Stomach (tissue), 9 donors: ENCODE results near the gene SPRING1. TPM values are rescaled to one million over a fixed set of nuclear protein-coding genes. Genes with fewer than 3 reads are reported as not detected.

ENCODE experiments used
- DNase-seq, 2 donors: peaks; one replicate each; pipeline versions ENCODE4 v3.0.0 to v3.0.0-alpha.2; 2013 to 2019
- H3K27ac ChIP-seq, 5 donors: fragments of 200-600 bp in 4 of 5; sonication (generic) in 4 of 5; one replicate each; pipeline ENCODE4 v1.5.1; 2013 to 2019; ENCODE audit warnings: mild to moderate bottlenecking in 1 of 5, moderate library complexity in 1 of 5
- H3K27me3 ChIP-seq, 3 donors: fragments of 200-600 bp; sonication (generic); one replicate each; pipeline ENCODE4 v1.5.1; 2017 to 2019; ENCODE audit warnings: mixed run types in 1 of 3
- H3K36me3 ChIP-seq, 4 donors: fragments of 200-600 bp; sonication (generic); 1 replicate in 3 of 4; 2 replicates in 1 of 4; pipeline ENCODE4 v1.5.1; 2016 to 2019
- H3K4me1 ChIP-seq, 4 donors: fragments of 200-600 bp; sonication (generic); one replicate each; pipeline ENCODE4 v1.5.1; 2016 to 2019
- H3K4me3 ChIP-seq, 4 donors: fragments of 200-600 bp; sonication (generic) in 3 of 4; one replicate each; pipeline ENCODE4 v1.5.1; 2016 to 2019; ENCODE audit warnings: mild to moderate bottlenecking in 1 of 4
- H3K9me3 ChIP-seq, 4 donors: fragments of 200-600 bp; sonication (generic); one replicate each; pipeline ENCODE4 v1.5.1; 2016 to 2019
- EP300 ChIP-seq: sonication (generic); formaldehyde crosslinking; IDR thresholded peaks from one replicate; pipeline ENCODE4 v1.6.1; 2017; ENCODE audit warnings: antibody characterized with exemption
- POLR2A ChIP-seq, 4 donors: fragments of 450-650 bp; IDR thresholded peaks; one replicate each; pipeline ENCODE4 v1.6.1; 2016; ENCODE audit warnings: antibody characterized with exemption in 4 of 4, control low read depth in 2 of 4, mild to moderate bottlenecking in 1 of 4, moderate library complexity in 1 of 4
- POLR2AphosphoS5 ChIP-seq, 3 donors: sonication (generic); formaldehyde crosslinking; IDR thresholded peaks; one replicate each; pipeline ENCODE4 v1.6.1; 2016; ENCODE audit warnings: antibody characterized with exemption in 3 of 3
- WGBS, 5 donors: extraction: QIAGEN DNeasy Blood & Tissue Kit in 3 of 5; methylation state at CpG; one replicate each; pipeline versions ENCODE4 v1.1.5 to v1.1.7; 2013 to 2018; 5-methylcytosine and 5-hydroxymethylcytosine counted together
- intact Hi-C: fragments of 100-400 bp; cut with DNase I; formaldehyde crosslinking; loops from one replicate; pipeline ENCODE4 v1.15.1; 2023; ENCODE audit warnings: low total_unique reads
- polyA plus RNA-seq, 3 donors: library from polyadenylated mRNA; stranded (reverse); fragments of 200-250 nt; gene quantifications; one replicate each; pipeline ENCODE4 v1.2.3, GENCODE V29; 2013
- total RNA-seq, 5 donors: library from RNA; depleted of rRNA; stranded (reverse); fragments of >200 nt; gene quantifications; one replicate each; pipeline versions ENCODE4 v1.1.0 to v1.2.3, GENCODE V29; 2014 to 2016
- TF ChIP-seq, protein P1 (sequence below), 7 experiments: fragments of 450-650 bp in 4 of 7; fragments of 200-600 bp in 3 of 7; sonication (generic) in 3 of 7; IDR thresholded peaks; one replicate each; pipeline ENCODE4 v1.5.1; 2016 to 2019; ENCODE audit warnings: antibody characterized with exemption in 7 of 7, control low read depth in 2 of 7, mild to moderate bottlenecking in 1 of 7
- donor health status: healthy with polysubstance abuse.
- donor health status: Bipolar disorder and iron deficiency.
- donor health status: healthy.

SPRING1 gene
- total and polyA plus RNA-seq, 8 donors: 1.2 to 124 (median 23.4) TPM

- Histone ChIP-seq H3K27ac (no peak overlapping the region), H3K36me3 (peaks cover 0 to 22% (median 19%) of the 10 kb centered on the region in 4 donors), H3K9me3 (no peaks in the 10 kb centered on the region), H3K27me3 (peaks cover 0 to 7% (median 0%) of the 10 kb centered on the region in 3 donors), H3K4me1 (peaks cover 5 to 21% (median 10%) of the 10 kb centered on the region in 4 donors), H3K4me3 (no peak overlapping the region)
- no peak for DNase-seq
- 32 to 44% (median 35%) methylated on average over 8 of the region's 8 CpGs for WGBS, 5 donors
- intact Hi-C loops: loop anchor here (10.0 kb wide), 1 partner anchor 706 kb away; no protein-coding TSS in a partner anchor
- no peak for TF ChIP-seq EP300
- TF ChIP-seq, protein P1, sequence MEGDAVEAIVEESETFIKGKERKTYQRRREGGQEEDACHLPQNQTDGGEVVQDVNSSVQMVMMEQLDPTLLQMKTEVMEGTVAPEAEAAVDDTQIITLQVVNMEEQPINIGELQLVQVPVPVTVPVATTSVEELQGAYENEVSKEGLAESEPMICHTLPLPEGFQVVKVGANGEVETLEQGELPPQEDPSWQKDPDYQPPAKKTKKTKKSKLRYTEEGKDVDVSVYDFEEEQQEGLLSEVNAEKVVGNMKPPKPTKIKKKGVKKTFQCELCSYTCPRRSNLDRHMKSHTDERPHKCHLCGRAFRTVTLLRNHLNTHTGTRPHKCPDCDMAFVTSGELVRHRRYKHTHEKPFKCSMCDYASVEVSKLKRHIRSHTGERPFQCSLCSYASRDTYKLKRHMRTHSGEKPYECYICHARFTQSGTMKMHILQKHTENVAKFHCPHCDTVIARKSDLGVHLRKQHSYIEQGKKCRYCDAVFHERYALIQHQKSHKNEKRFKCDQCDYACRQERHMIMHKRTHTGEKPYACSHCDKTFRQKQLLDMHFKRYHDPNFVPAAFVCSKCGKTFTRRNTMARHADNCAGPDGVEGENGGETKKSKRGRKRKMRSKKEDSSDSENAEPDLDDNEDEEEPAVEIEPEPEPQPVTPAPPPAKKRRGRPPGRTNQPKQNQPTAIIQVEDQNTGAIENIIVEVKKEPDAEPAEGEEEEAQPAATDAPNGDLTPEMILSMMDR (IDR thresholded peaks at IDR 0.05): no peak
- TF ChIP-seq POLR2A (IDR thresholded peaks at IDR 0.05): no peak
- no peak for TF ChIP-seq POLR2AphosphoS5 (IDR thresholded peaks at IDR 0.05)
Observed at GRCh38 chr12:116710370-116711150, 27.3 kb downstream of the SPRING1 start.

GRCh38 chr12:116709768-116710167 lies 28.1 kb downstream of the SPRING1 start:
- WGBS, 5 donors: 43 to 74% (median 61%) methylated on average over 10 of the region's 10 CpGs
- no peak for DNase-seq
- H3K4me1 ChIP-seq: peaks cover 5 to 21% (median 10%) of the 10 kb centered on the region in 4 donors
- H3K27me3 ChIP-seq: peaks cover 0 to 7% (median 0%) of the 10 kb centered on the region in 3 donors
- intact Hi-C loops: loop anchor here (10.0 kb wide), 1 partner anchor 705 kb away; no protein-coding TSS in a partner anchor
- H3K36me3 ChIP-seq: peaks cover 0 to 14% (median 11%) of the 10 kb centered on the region in 4 donors
- TF ChIP-seq EP300 (no peak), POLR2AphosphoS5 (IDR thresholded peaks at IDR 0.05) (no peak), POLR2A (IDR thresholded peaks at IDR 0.05) (no peak)
- TF ChIP-seq, protein P1 (IDR thresholded peaks at IDR 0.05): no peak
- no peak overlapping the region for H3K27ac ChIP-seq
- H3K4me3 ChIP-seq: no peak overlapping the region
- no peaks in the 10 kb centered on the region for H3K9me3 ChIP-seq

DNA sequence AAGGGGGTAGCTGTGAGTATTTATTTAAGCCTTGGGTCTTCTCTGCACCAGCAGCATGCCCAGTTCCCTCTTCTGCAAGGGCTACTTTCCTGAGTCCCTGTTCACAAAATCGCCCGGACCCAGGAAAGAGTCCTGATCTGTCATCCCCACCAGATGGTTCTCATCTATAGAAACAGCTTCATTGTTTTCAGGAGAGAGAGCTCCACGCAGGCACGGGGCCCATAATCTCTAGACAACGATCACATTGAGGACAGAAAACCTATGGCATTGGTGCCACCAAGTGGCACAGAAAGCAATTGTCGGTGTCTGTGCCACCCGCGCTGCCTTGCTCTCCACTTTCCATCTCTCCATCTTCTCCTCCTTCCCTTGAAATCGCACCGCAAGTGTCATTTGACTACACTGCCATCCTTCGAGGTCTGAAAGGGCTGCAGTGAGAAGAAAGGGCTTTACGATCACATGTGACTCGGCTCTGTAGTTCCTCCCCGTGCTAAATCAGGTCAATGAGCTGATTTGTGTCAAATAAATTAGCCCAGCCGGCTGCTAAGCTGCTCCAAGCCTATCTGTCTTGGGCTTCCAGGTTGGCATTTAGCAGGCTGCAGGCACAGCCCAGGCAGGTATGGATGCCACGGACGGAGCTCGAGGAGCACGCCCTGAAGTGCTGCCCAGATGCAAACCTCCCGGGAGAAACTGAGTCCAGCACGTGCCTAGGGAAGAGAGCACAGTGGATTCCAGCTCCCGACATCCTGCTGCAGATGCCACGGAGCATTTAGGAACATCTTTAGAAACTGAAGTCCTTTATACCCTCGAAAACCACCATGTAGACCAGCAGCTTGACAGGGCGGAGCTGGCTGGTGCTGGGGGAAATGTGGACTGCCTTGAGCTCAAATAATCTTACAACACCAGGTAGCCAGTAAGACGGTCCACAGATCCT lies 28.8 kb downstream of the SPRING1 start:
- peak; percentile 74 to 85 for DNase-seq
- no peaks in the 10 kb centered on the region for H3K9me3 ChIP-seq
- no peak for TF ChIP-seq EP300
- TF ChIP-seq POLR2A (IDR thresholded peaks at IDR 0.05): no peak
- TF ChIP-seq, protein P1 (IDR thresholded peaks at IDR 0.05): peak in 5 of 7 experiments; percentile 38 to 73 (median 69)
- TF ChIP-seq POLR2AphosphoS5 (IDR thresholded peaks at IDR 0.05): peak in 1 of 3 donors; percentile 53
- peaks cover 0 to 11% (median 8%) of the 10 kb centered on the region in 4 donors for H3K36me3 ChIP-seq
- H3K4me1 ChIP-seq: peaks cover 5 to 21% (median 10%) of the 10 kb centered on the region in 4 donors
- H3K4me3 ChIP-seq: no peak overlapping the region
- WGBS, 5 donors: 18 to 29% (median 23%) methylated on average over 25 to 26 of the region's 26 CpGs
- intact Hi-C loops: no loop called here
- no peak overlapping the region for H3K27ac ChIP-seq
- H3K27me3 ChIP-seq: peaks cover 0 to 7% (median 0%) of the 10 kb centered on the region in 3 donors

- Histone ChIP-seq H3K27ac (no peak overlapping the region), H3K4me3 (no peak overlapping the region), H3K27me3 (peaks cover 0 to 7% (median 0%) of the 10 kb centered on the region in 3 donors), H3K4me1 (peaks cover 5 to 26% (median 14%) of the 10 kb centered on the region in 4 donors), H3K9me3 (no peaks in the 10 kb centered on the region), H3K36me3 (peaks cover 0 to 9% (median 6%) of the 10 kb centered on the region in 4 donors)
- DNase-seq: no peak
- 80 to 92% (median 91%) methylated on average over 9 of the region's 9 CpGs for WGBS, 5 donors
- intact Hi-C loops: no loop called here
- TF ChIP-seq POLR2AphosphoS5 (IDR thresholded peaks at IDR 0.05): no peak
- TF ChIP-seq POLR2A (IDR thresholded peaks at IDR 0.05): no peak
- TF ChIP-seq, protein P1 (IDR thresholded peaks at IDR 0.05): no peak
- no peak for TF ChIP-seq EP300
Observed at GRCh38 chr12:116707751-116708150, 30.1 kb downstream of the SPRING1 start.
